ENCODE results near the gene NSUN5. TPM values are rescaled to one million over a fixed set of nuclear protein-coding genes. Genes with fewer than 3 reads are reported as not detected.

Gene NSUN5
- total RNA-seq, 4 donors from 2014 or later, result 18.2 to 36.7 (median 19.1) TPM

- TF ChIP-seq POLR2A (IDR thresholded peaks at IDR 0.05), result no peak
- TF ChIP-seq CTCF (IDR thresholded peaks at IDR 0.05), result no peak
- intact Hi-C loops (cut with DNase I), result no loop called here
- 32 to 81% methylated on average over 4 of the region's 4 CpGs for WGBS, 2 donors
Measured at GRCh38 chr7:73345538-73345937, 36.9 kb upstream of the NSUN5 start.

GRCh38 chr7:73343671-73344380, 35.2 kb upstream of the NSUN5 start:
- intact Hi-C loops (cut with DNase I), result no loop called here
- Histone ChIP-seq H3K4me3 (replicated peaks in 1 of 3) (no peak overlapping the region), H3K27me3 (no peaks in the 10 kb centered on the region), H3K4me1 (no peaks in the 10 kb centered on the region), H3K9me3 (no peaks in the 10 kb centered on the region), H3K27ac (no peak overlapping the region), H3K36me3 (no peaks in the 10 kb centered on the region)
- WGBS, 2 donors, result 91 to 96% methylated on average over 7 of the region's 7 CpGs
- TF ChIP-seq CTCF (IDR thresholded peaks at IDR 0.05), result no peak
- TF ChIP-seq POLR2A (IDR thresholded peaks at IDR 0.05), result no peak
- no peak for DNase-seq

More at GRCh38 chr7:73345538-73345937, 36.9 kb upstream of the NSUN5 start:
- no peak overlapping the region for H3K27ac ChIP-seq
- H3K36me3 ChIP-seq, result no peaks in the 10 kb centered on the region
- no peak overlapping the region for H3K4me3 ChIP-seq (replicated peaks in 1 of 3)
- H3K9me3 ChIP-seq, result no peaks in the 10 kb centered on the region
- H3K27me3 ChIP-seq, result no peaks in the 10 kb centered on the region
- DNase-seq, result no peak
- no peaks in the 10 kb centered on the region for H3K4me1 ChIP-seq

GRCh38 chr7:73342645-73343044, 34.0 kb upstream of the NSUN5 start:
- no peaks in the 10 kb centered on the region for H3K4me1 ChIP-seq
- DNase-seq, result no peak
- no peaks in the 10 kb centered on the region for H3K27me3 ChIP-seq
- no peak overlapping the region for H3K4me3 ChIP-seq (replicated peaks in 1 of 3)
- intact Hi-C loops (cut with DNase I), result no loop called here
- 35 to 47% methylated on average over 8 of the region's 8 CpGs for WGBS, 2 donors
- H3K36me3 ChIP-seq, result no peaks in the 10 kb centered on the region
- H3K27ac ChIP-seq, result no peak overlapping the region
- no peaks in the 10 kb centered on the region for H3K9me3 ChIP-seq
- TF ChIP-seq CTCF (IDR thresholded peaks at IDR 0.05), result peak in 4 of 6 experiments; percentile 24 to 43 (median 34)
- TF ChIP-seq POLR2A (IDR thresholded peaks at IDR 0.05), result no peak

- Histone ChIP-seq H3K4me3 (replicated peaks in 1 of 3) (no peak overlapping the region), H3K27ac (no peak overlapping the region), H3K27me3 (no peaks in the 10 kb centered on the region), H3K9me3 (no peaks in the 10 kb centered on the region), H3K36me3 (no peaks in the 10 kb centered on the region), H3K4me1 (no peaks in the 10 kb centered on the region)
- no peak for TF ChIP-seq CTCF (IDR thresholded peaks at IDR 0.05)
- no peak for TF ChIP-seq POLR2A (IDR thresholded peaks at IDR 0.05)
- intact Hi-C loops (cut with DNase I), result no loop called here
- 65 to 67% methylated on average over 8 of the region's 8 CpGs for WGBS, 2 donors
- DNase-seq, result no peak
Measured at GRCh38 chr7:73341877-73342276, 33.3 kb upstream of the NSUN5 start.

- Histone ChIP-seq H3K9me3 (no peaks in the 10 kb centered on the region), H3K4me1 (no peaks in the 10 kb centered on the region), H3K4me3 (replicated peaks in 1 of 3) (no peak overlapping the region), H3K27me3 (no peaks in the 10 kb centered on the region), H3K36me3 (no peaks in the 10 kb centered on the region), H3K27ac (no peak overlapping the region)
- TF ChIP-seq CTCF (IDR thresholded peaks at IDR 0.05) (no peak), POLR2A (IDR thresholded peaks at IDR 0.05) (no peak)
- no peak for DNase-seq
- WGBS, 2 donors, result 45 to 56% methylated on average over 7 of the region's 7 CpGs
- intact Hi-C loops (cut with DNase I), result no loop called here
Measured at GRCh38 chr7:73340514-73340913, 31.9 kb upstream of the NSUN5 start.

Measured in thyroid gland (tissue), 4 donors.